Measurements from ENCODE around the gene ADAT2.

- TF ChIP-seq ARNTL (CRISPR knock-in tag; IDR thresholded peaks at IDR 0.05; ENCODE audit: borderline replicate concordance, low read depth) (no peak), ZFP30 (CRISPR knock-in tag; IDR thresholded peaks at IDR 0.05) (no peak), PATZ1 (CRISPR knock-in tag; IDR thresholded peaks at IDR 0.05; ENCODE audit: borderline replicate concordance) (no peak), ZC3H10 (CRISPR knock-in tag; IDR thresholded peaks at IDR 0.05) (no peak), RARB (CRISPR knock-in tag; IDR thresholded peaks at IDR 0.05) (no peak), CSDC2 (CRISPR knock-in tag; IDR thresholded peaks at IDR 0.05) (no peak), BACH2 (CRISPR knock-in tag; IDR thresholded peaks at IDR 0.05; ENCODE audit: borderline replicate concordance) (no peak), CREB5 (CRISPR knock-in tag; IDR thresholded peaks at IDR 0.05; ENCODE audit: low read depth) (no peak), SNAI2 (CRISPR knock-in tag; IDR thresholded peaks at IDR 0.05) (no peak), POU6F1 (CRISPR knock-in tag; IDR thresholded peaks at IDR 0.05; ENCODE audit: borderline replicate concordance, low read depth) (no peak), ZNF70 (CRISPR knock-in tag; IDR thresholded peaks at IDR 0.05) (no peak)
Measured at GRCh38 chr6:143449714-143450452, 612 bp downstream of the ADAT2 start.
